Measurements from ENCODE around the gene ZGRF1. TPM values are rescaled to one million over a fixed set of nuclear protein-coding genes. Genes with fewer than 3 reads are reported as not detected.

ZGRF1 gene
- total and polyA plus RNA-seq, 2 donors (not counting 1 experiment from before 2014, with no cell fraction given), result 4.6 to 13.0 TPM

- ATAC-seq (ENCODE audit: low read depth) (peak; percentile 20), DNase-seq (peak; percentile 64)
- H3K36me3 ChIP-seq (replicated peaks in 1 of 2; ENCODE audit: control extremely low read depth in 1 of 2, control insufficient read depth in 1 of 2, extremely low read depth in 1 of 2, insufficient read depth in 2 of 2, low read length in 1 of 2), result no peaks in the 10 kb centered on the region
- Mint-ChIP-seq H3K27ac (no peak overlapping the region), H3K4me1 (peaks cover 57% of the 10 kb centered on the region), H3K9me3 (ENCODE audit: insufficient read depth) (no peaks in the 10 kb centered on the region), H3K4me3 (peak overlapping the region; percentile 59), H3K27me3 (peaks cover 84% of the 10 kb centered on the region)
- H3K79me2 ChIP-seq (ENCODE audit: control insufficient read depth, insufficient read depth, low read length), result no peaks in the 10 kb centered on the region
- peak overlapping the region; percentile 14 for H3K9ac ChIP-seq (ENCODE audit: low read length)
- peaks cover 0 to 77% (median 70%) of the 10 kb centered on the region in 4 experiments for H3K27me3 ChIP-seq (replicated peaks in 1 of 4; ENCODE audit: control extremely low read depth in 1 of 4, control insufficient read depth in 3 of 4, insufficient read depth in 4 of 4, low read length in 3 of 4)
- H3K27ac ChIP-seq (ENCODE audit: low read length in 2 of 2), result no peak overlapping the region
- intact Hi-C loops (cut with micrococcal nuclease), result loop anchor here (2.0 kb wide), 1 partner anchor 377 kb away; the partner anchor contains the start of gene FAM241A
- no peak overlapping the region for H2AFZ ChIP-seq (ENCODE audit: insufficient read depth, low read depth, low read length, poor library complexity, severe bottlenecking)
- no peaks in the 10 kb centered on the region for H4K20me1 ChIP-seq (ENCODE audit: control insufficient read depth, insufficient read depth, low read length, poor library complexity, severe bottlenecking)
- POLR2A ChIA-PET, result interaction anchor here (0.7 to 1.4 kb wide), 2 partner anchors 11 to 13 kb away, joined by 3 to 4 read pairs; no protein-coding TSS in a partner anchor
- CTCF ChIA-PET, result interaction anchor here (0.7 to 6.8 kb wide), 7 partner anchors 9 to 421 kb away, joined by 3 to 75 read pairs (median 5); no protein-coding TSS in a partner anchor
- no peak overlapping the region for H3K4me3 ChIP-seq (ENCODE audit: control extremely low read depth in 1 of 5, extremely low read depth in 1 of 5, insufficient read depth in 1 of 5, low read depth in 2 of 5, low read length in 4 of 5)
- 4% methylated on average over 19 of the region's 30 CpGs for WGBS (ENCODE audit: insufficient coverage)
- TF ChIP-seq EZH2 (IDR thresholded peaks at IDR 0.05; ENCODE audit: borderline replicate concordance, insufficient read depth, low read depth, low read length, poor library complexity, severe bottlenecking) (peak; percentile 64), CTCF (IDR thresholded peaks at IDR 0.05) (no peak)
- H3K4me2 ChIP-seq (replicated peaks; ENCODE audit: low read depth, low read length, poor library complexity, severe bottlenecking), result peak overlapping the region; percentile 56
- peaks cover 54 to 66% of the 10 kb centered on the region in 2 donors for H3K4me1 ChIP-seq (ENCODE audit: control insufficient read depth in 2 of 2, insufficient read depth in 2 of 2, low read length in 2 of 2)
- peaks cover 0 to 45% (median 23%) of the 10 kb centered on the region in 3 donors for H3K9me3 ChIP-seq (ENCODE audit: control extremely low read depth in 1 of 3, control insufficient read depth in 2 of 3, insufficient read depth in 1 of 3, low read length in 2 of 3)
Measured at GRCh38 chr4:112521123-112522023, 115.3 kb downstream of the ZGRF1 start.

Data from B cell (primary cell).